ENCODE measurements around the gene GFI1.

DNA sequence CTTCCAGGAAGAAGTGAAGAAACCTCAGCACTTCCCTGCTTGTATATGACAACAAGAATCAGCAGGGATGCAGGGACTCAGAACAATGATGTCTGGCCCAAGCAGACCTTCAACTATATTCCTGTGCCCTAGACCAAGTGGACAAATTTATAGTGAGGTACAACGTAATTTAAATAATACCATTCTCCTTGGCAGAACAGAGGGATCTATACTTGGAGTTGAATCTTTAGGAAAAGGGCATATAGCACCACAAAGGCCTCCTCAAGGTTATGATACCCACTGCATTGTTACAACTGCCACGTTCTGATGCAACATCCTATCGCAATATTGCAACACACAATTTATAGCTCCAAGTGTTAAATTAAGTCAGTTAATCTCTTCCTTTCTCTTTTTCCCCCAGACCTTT lies 29.1 kb upstream of the GFI1 start:
- TF ChIP-seq, protein P1, sequence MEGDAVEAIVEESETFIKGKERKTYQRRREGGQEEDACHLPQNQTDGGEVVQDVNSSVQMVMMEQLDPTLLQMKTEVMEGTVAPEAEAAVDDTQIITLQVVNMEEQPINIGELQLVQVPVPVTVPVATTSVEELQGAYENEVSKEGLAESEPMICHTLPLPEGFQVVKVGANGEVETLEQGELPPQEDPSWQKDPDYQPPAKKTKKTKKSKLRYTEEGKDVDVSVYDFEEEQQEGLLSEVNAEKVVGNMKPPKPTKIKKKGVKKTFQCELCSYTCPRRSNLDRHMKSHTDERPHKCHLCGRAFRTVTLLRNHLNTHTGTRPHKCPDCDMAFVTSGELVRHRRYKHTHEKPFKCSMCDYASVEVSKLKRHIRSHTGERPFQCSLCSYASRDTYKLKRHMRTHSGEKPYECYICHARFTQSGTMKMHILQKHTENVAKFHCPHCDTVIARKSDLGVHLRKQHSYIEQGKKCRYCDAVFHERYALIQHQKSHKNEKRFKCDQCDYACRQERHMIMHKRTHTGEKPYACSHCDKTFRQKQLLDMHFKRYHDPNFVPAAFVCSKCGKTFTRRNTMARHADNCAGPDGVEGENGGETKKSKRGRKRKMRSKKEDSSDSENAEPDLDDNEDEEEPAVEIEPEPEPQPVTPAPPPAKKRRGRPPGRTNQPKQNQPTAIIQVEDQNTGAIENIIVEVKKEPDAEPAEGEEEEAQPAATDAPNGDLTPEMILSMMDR (conservative IDR thresholded peaks at IDR 0.05 in 1 of 2, IDR thresholded peaks at IDR 0.05 in 1 of 2; ENCODE audit: low read depth in 1 of 2, low read length in 2 of 2), result no peak
- TF ChIP-seq EZH2 (IDR thresholded peaks at IDR 0.05; ENCODE audit: low read length, missing control alignments), result no peak
